HCEC 1CT (cell line): ENCODE data around the gene NKAIN2.

Experiments
- DNase-seq: peaks from one replicate; pipeline ENCODE4 v3.0.0-alpha.2; 2017

The NKAIN2 gene

GRCh38 chr6:124795643-124796463 is 992.2 kb downstream of the NKAIN2 start:
- peak; percentile 38 for DNase-seq

- DNase-seq = no peak
Observed at GRCh38 chr6:124796464-124796970, 992.9 kb downstream of the NKAIN2 start.

- DNase-seq = no peak
Observed at GRCh38 chr6:124797224-124797623, 993.6 kb downstream of the NKAIN2 start.

- DNase-seq = no peak
Observed at GRCh38 chr6:124798942-124799496, 995.4 kb downstream of the NKAIN2 start.

GRCh38 chr6:124799638-124800037 is 996.0 kb downstream of the NKAIN2 start:
- DNase-seq = no peak

- no peak for DNase-seq
Observed at GRCh38 chr6:124800222-124800621, 996.6 kb downstream of the NKAIN2 start.

GRCh38 chr6:124812067-124812466 is 1008.4 kb downstream of the NKAIN2 start:
- no peak for DNase-seq

GRCh38 chr6:124819346-124819745 is 1015.7 kb downstream of the NKAIN2 start:
- DNase-seq = peak; percentile 5

GRCh38 chr6:124822204-124822613 is 1018.5 kb downstream of the NKAIN2 start:
- no peak for DNase-seq

GRCh38 chr6:124822721-124823120 is 1019.1 kb downstream of the NKAIN2 start:
- no peak for DNase-seq

GRCh38 chr6:124823240-124824111 is 1019.8 kb downstream of the NKAIN2 start:
- no peak for DNase-seq

- no peak for DNase-seq
Observed at GRCh38 chr6:124825564-124825963, 1021.9 kb downstream of the NKAIN2 start.

- no peak for DNase-seq
Observed at GRCh38 chr6:124829822-124830221, 1026.2 kb downstream of the NKAIN2 start.

GRCh38 chr6:124830506-124830905 is 1026.8 kb downstream of the NKAIN2 start:
- DNase-seq = no peak

- DNase-seq = peak; percentile 43
Observed at GRCh38 chr6:124854338-124854922, 1050.8 kb downstream of the NKAIN2 start.

GRCh38 chr6:124857746-124858145 is 1054.1 kb downstream of the NKAIN2 start:
- no peak for DNase-seq

- DNase-seq = no peak
Observed at GRCh38 chr6:124858564-124858963, 1054.9 kb downstream of the NKAIN2 start.

GRCh38 chr6:124859366-124859765 is 1055.7 kb downstream of the NKAIN2 start:
- no peak for DNase-seq

GRCh38 chr6:124866040-124866439 is 1062.4 kb downstream of the NKAIN2 start:
- no peak for DNase-seq

- no peak for DNase-seq
Observed at GRCh38 chr6:124867121-124867520, 1063.5 kb downstream of the NKAIN2 start.

- peak; percentile 17 for DNase-seq
Observed at GRCh38 chr6:124868481-124868880, 1064.8 kb downstream of the NKAIN2 start.

- DNase-seq = peak; percentile 5
Observed at GRCh38 chr6:124869416-124869815, 1065.8 kb downstream of the NKAIN2 start.
